IPS-20b (cell line): ENCODE data around the gene SLC25A44.

Experiments used
- H3K27ac ChIP-seq: one replicate; pipeline ENCODE4 v1.5.1; 2013; ENCODE audit warnings: low read length
- H3K27me3 ChIP-seq: 2 replicates; pipeline ENCODE4 v1.6.1; 2013; ENCODE audit warnings: mild to moderate bottlenecking, low read length, inconsistent platforms; ENCODE audit not compliant: insufficient read depth
- H3K36me3 ChIP-seq: 2 replicates; pipeline ENCODE4 v1.6.1; 2013; ENCODE audit warnings: low read depth, mild to moderate bottlenecking, inconsistent platforms, low read length, moderate library complexity; ENCODE audit not compliant: insufficient read depth
- H3K4me1 ChIP-seq: 2 replicates; pipeline ENCODE4 v1.6.1; 2013; ENCODE audit warnings: mild to moderate bottlenecking, control low read depth, inconsistent platforms, low read length, moderate library complexity; ENCODE audit not compliant: insufficient read depth
- H3K4me3 ChIP-seq: 2 replicates; pipeline ENCODE4 v1.5.1; 2013; ENCODE audit warnings: mild to moderate bottlenecking, low read length, inconsistent platforms
- H3K9ac ChIP-seq: 2 replicates; pipeline ENCODE4 v1.6.1; 2013; ENCODE audit warnings: low read depth, mild to moderate bottlenecking, inconsistent platforms, low read length, moderate library complexity
- H3K9me3 ChIP-seq: 2 replicates; pipeline ENCODE4 v1.6.1; 2013; ENCODE audit warnings: mild to moderate bottlenecking, low read depth, low read length, inconsistent platforms; ENCODE audit not compliant: insufficient read depth

SLC25A44 gene

GRCh38 chr1:156260896-156261295 lies 67.0 kb downstream of the SLC25A44 start:
- Histone ChIP-seq H3K36me3 (peaks cover 97% of the 10 kb centered on the region), H3K27me3 (no peaks in the 10 kb centered on the region), H3K27ac (no peak overlapping the region), H3K4me1 (no peaks in the 10 kb centered on the region), H3K9me3 (no peaks in the 10 kb centered on the region), H3K4me3 (no peak overlapping the region), H3K9ac (no peak overlapping the region)
